ENCODE measurements around the gene PNMA6E.

PNMA6E gene

GRCh38 chrX:153401133-153401764 lies at the start of gene PNMA6E:
Gene PNMA6E, minus strand, starts transcription at chrX:153401350. Its CDS starts 2,501 bp downstream, at chrX:153398849.
- Mint-ChIP-seq H3K36me3 (no peaks in the 10 kb centered on the region), H3K27ac (no peak within 1 kb of the TSS), H3K4me3 (no peak within 1 kb of the TSS), H3K9me3 (no peaks in the 10 kb centered on the region), H3K4me1 (no peaks in the 10 kb centered on the region), H3K27me3 (no peaks in the 10 kb centered on the region)

GRCh38 chrX:153450949-153451277 lies 49.8 kb upstream of the PNMA6E start:
- H3K4me1 Mint-ChIP-seq, result no peaks in the 10 kb centered on the region
- no peaks in the 10 kb centered on the region for H3K36me3 Mint-ChIP-seq
- H3K27ac Mint-ChIP-seq, result no peak overlapping the region
- no peaks in the 10 kb centered on the region for H3K27me3 Mint-ChIP-seq
- no peaks in the 10 kb centered on the region for H3K9me3 Mint-ChIP-seq
- H3K4me3 Mint-ChIP-seq, result no peak overlapping the region

- Mint-ChIP-seq H3K27ac (no peak overlapping the region), H3K4me1 (no peaks in the 10 kb centered on the region), H3K9me3 (no peaks in the 10 kb centered on the region), H3K36me3 (no peaks in the 10 kb centered on the region), H3K27me3 (no peaks in the 10 kb centered on the region), H3K4me3 (no peak overlapping the region)
Observed at GRCh38 chrX:153450114-153450948, 49.2 kb upstream of the PNMA6E start.

GRCh38 chrX:153449368-153450113 lies 48.4 kb upstream of the PNMA6E start:
- Mint-ChIP-seq H3K9me3 (no peaks in the 10 kb centered on the region), H3K36me3 (no peaks in the 10 kb centered on the region), H3K27ac (no peak overlapping the region), H3K27me3 (no peaks in the 10 kb centered on the region), H3K4me1 (no peaks in the 10 kb centered on the region), H3K4me3 (no peak overlapping the region)

GRCh38 chrX:153448556-153449367 lies 47.6 kb upstream of the PNMA6E start:
- H3K36me3 Mint-ChIP-seq, result no peaks in the 10 kb centered on the region
- no peaks in the 10 kb centered on the region for H3K27me3 Mint-ChIP-seq
- H3K4me3 Mint-ChIP-seq, result no peak overlapping the region
- no peaks in the 10 kb centered on the region for H3K4me1 Mint-ChIP-seq
- no peaks in the 10 kb centered on the region for H3K9me3 Mint-ChIP-seq
- H3K27ac Mint-ChIP-seq, result no peak overlapping the region

GRCh38 chrX:153447581-153447960 lies 46.4 kb upstream of the PNMA6E start:
- Mint-ChIP-seq H3K4me3 (no peak overlapping the region), H3K9me3 (no peaks in the 10 kb centered on the region), H3K4me1 (no peaks in the 10 kb centered on the region), H3K27ac (no peak overlapping the region), H3K36me3 (no peaks in the 10 kb centered on the region), H3K27me3 (no peaks in the 10 kb centered on the region)

GRCh38 chrX:153446950-153447580 lies 45.9 kb upstream of the PNMA6E start:
- no peak overlapping the region for H3K4me3 Mint-ChIP-seq
- H3K9me3 Mint-ChIP-seq, result no peaks in the 10 kb centered on the region
- H3K36me3 Mint-ChIP-seq, result no peaks in the 10 kb centered on the region
- no peak overlapping the region for H3K27ac Mint-ChIP-seq
- no peaks in the 10 kb centered on the region for H3K27me3 Mint-ChIP-seq
- H3K4me1 Mint-ChIP-seq, result no peaks in the 10 kb centered on the region

GRCh38 chrX:153446636-153446936 lies 45.4 kb upstream of the PNMA6E start:
- Mint-ChIP-seq H3K4me1 (no peaks in the 10 kb centered on the region), H3K36me3 (no peaks in the 10 kb centered on the region), H3K9me3 (no peaks in the 10 kb centered on the region), H3K27ac (no peak overlapping the region), H3K27me3 (no peaks in the 10 kb centered on the region), H3K4me3 (no peak overlapping the region)

GRCh38 chrX:153445856-153446635 lies 44.9 kb upstream of the PNMA6E start, which contains the start of gene TREX2:
Gene TREX2, minus strand, starts transcription at chrX:153446056. Its CDS starts 626 bp downstream, at chrX:153445430.
- Mint-ChIP-seq H3K27me3 (no peaks in the 10 kb centered on the region), H3K27ac (no peak within 1 kb of the TSS), H3K9me3 (no peaks in the 10 kb centered on the region), H3K36me3 (no peaks in the 10 kb centered on the region), H3K4me1 (no peaks in the 10 kb centered on the region), H3K4me3 (no peak within 1 kb of the TSS)

- no peaks in the 10 kb centered on the region for H3K4me1 Mint-ChIP-seq
- H3K36me3 Mint-ChIP-seq, result no peaks in the 10 kb centered on the region
- no peak overlapping the region for H3K4me3 Mint-ChIP-seq
- H3K27me3 Mint-ChIP-seq, result no peaks in the 10 kb centered on the region
- H3K9me3 Mint-ChIP-seq, result no peaks in the 10 kb centered on the region
- no peak overlapping the region for H3K27ac Mint-ChIP-seq
Observed at GRCh38 chrX:153445106-153445855, 44.1 kb upstream of the PNMA6E start.

- no peaks in the 10 kb centered on the region for H3K27me3 Mint-ChIP-seq
- H3K36me3 Mint-ChIP-seq, result no peaks in the 10 kb centered on the region
- H3K4me3 Mint-ChIP-seq, result no peak overlapping the region
- no peaks in the 10 kb centered on the region for H3K9me3 Mint-ChIP-seq
- H3K27ac Mint-ChIP-seq, result no peak overlapping the region
- no peaks in the 10 kb centered on the region for H3K4me1 Mint-ChIP-seq
Observed at GRCh38 chrX:153444333-153445011, 43.3 kb upstream of the PNMA6E start.

GRCh38 chrX:153443476-153444332 lies 42.6 kb upstream of the PNMA6E start:
- no peak overlapping the region for H3K4me3 Mint-ChIP-seq
- no peaks in the 10 kb centered on the region for H3K4me1 Mint-ChIP-seq
- no peaks in the 10 kb centered on the region for H3K27me3 Mint-ChIP-seq
- no peaks in the 10 kb centered on the region for H3K9me3 Mint-ChIP-seq
- no peak overlapping the region for H3K27ac Mint-ChIP-seq
- no peaks in the 10 kb centered on the region for H3K36me3 Mint-ChIP-seq

GRCh38 chrX:153442463-153442862 lies 41.3 kb upstream of the PNMA6E start:
- Mint-ChIP-seq H3K4me1 (no peaks in the 10 kb centered on the region), H3K27ac (no peak overlapping the region), H3K9me3 (no peaks in the 10 kb centered on the region), H3K27me3 (no peaks in the 10 kb centered on the region), H3K36me3 (no peaks in the 10 kb centered on the region), H3K4me3 (no peak overlapping the region)

Measured in activated naive CD4-positive, alpha-beta T cell treated with anti-CD3 and anti-CD28 coated beads, Interleukin-2, amount 50 U/mL, for 24 hours (primary cell).